Fibroblast of lung (primary cell): ENCODE measurements around the gene ERLEC1. TPM values are rescaled to one million over a fixed set of nuclear protein-coding genes. Genes with fewer than 3 reads are reported as not detected.

Source experiments
- DNase-seq, 2 donors: peaks; one replicate each; pipeline versions ENCODE4 v3.0.0 to v3.0.0-alpha.2; 2010; ENCODE audit warnings: low read depth in 2 of 2
- H2AFZ ChIP-seq: 2 replicates; pipeline ENCODE4 v1.5.1; 2012; ENCODE audit warnings: low read length, control low read depth, inconsistent platforms
- H3K27ac ChIP-seq: 2 replicates; pipeline ENCODE4 v1.5.1; 2011; ENCODE audit warnings: low read length, control low read depth; ENCODE audit not compliant: insufficient read depth
- H3K27me3 ChIP-seq: 2 replicates; pipeline ENCODE4 v1.5.1; 2011; ENCODE audit warnings: mild to moderate bottlenecking, low read length; ENCODE audit not compliant: control insufficient read depth, insufficient read depth
- H3K36me3 ChIP-seq: 2 replicates; pipeline ENCODE4 v1.5.1; 2011; ENCODE audit warnings: low read length; ENCODE audit not compliant: control insufficient read depth, insufficient read depth
- H3K4me1 ChIP-seq: 2 replicates; pipeline ENCODE4 v1.5.1; 2011; ENCODE audit warnings: low read length; ENCODE audit not compliant: control insufficient read depth, insufficient read depth; ENCODE audit errors: extremely low read depth
- H3K4me2 ChIP-seq: 2 replicates; pipeline ENCODE4 v1.5.1; 2011; ENCODE audit warnings: low read length, control low read depth; ENCODE audit not compliant: insufficient read depth; ENCODE audit errors: extremely low read depth
- H3K4me3 ChIP-seq, 4 experiments: fragments of 200-600 bp in 1 of 4; sonication (generic) in 1 of 4; replicated peaks in 1 of 4; 2 replicates each; pipeline ENCODE4 v1.5.1; 2011 to 2016; ENCODE audit warnings: low read length in 4 of 4, low read depth in 3 of 4, mild to moderate bottlenecking in 3 of 4, control low read depth in 2 of 4, inconsistent platforms in 1 of 4, mixed read lengths in 1 of 4; ENCODE audit not compliant: insufficient read depth in 1 of 4; ENCODE audit errors: control extremely low read depth in 1 of 4
- H3K79me2 ChIP-seq: 2 replicates; pipeline ENCODE4 v1.5.1; 2012; ENCODE audit warnings: mild to moderate bottlenecking, low read length, inconsistent platforms; ENCODE audit not compliant: control insufficient read depth, insufficient read depth
- H3K9ac ChIP-seq: 2 replicates; pipeline ENCODE4 v1.5.1; 2011; ENCODE audit warnings: mild to moderate bottlenecking, low read length, control low read depth; ENCODE audit not compliant: insufficient read depth
- H3K9me3 ChIP-seq: 2 replicates; pipeline ENCODE4 v1.5.1; 2012; ENCODE audit warnings: low read depth, low read length; ENCODE audit not compliant: control insufficient read depth, insufficient read depth
- H4K20me1 ChIP-seq: 2 replicates; pipeline ENCODE4 v1.5.1; 2011; ENCODE audit warnings: low read length; ENCODE audit not compliant: control insufficient read depth, insufficient read depth; ENCODE audit errors: extremely low read depth
- EZH2 ChIP-seq: IDR thresholded peaks from 2 replicates; pipeline ENCODE4 v1.5.1; 2012; ENCODE audit warnings: low read length, control low read depth, mild to moderate bottlenecking; ENCODE audit errors: missing control alignments
- polyA minus RNA-seq: library from RNA; depleted of rRNA, polyadenylated mRNA; stranded (reverse); fragments of >200 nt; gene quantifications from 2 replicates; pipeline ENCODE4 v1.2.3, GENCODE V29; 2011; ENCODE audit warnings: low replicate concordance
- polyA plus RNA-seq, 2 donors: library from polyadenylated mRNA; depleted of rRNA in 1 of 2; stranded (reverse) in 1 of 2; unstranded in 1 of 2; fragments of >200 nt; gene quantifications; 2 replicates each; pipeline ENCODE4 v1.2.1, GENCODE V29; 2011 to 2012; ENCODE audit warnings: missing spikeins in 1 of 2
- total RNA-seq: library from RNA; depleted of rRNA; stranded (reverse); fragments of >200 nt; gene quantifications from 2 replicates; pipeline ENCODE4 v1.2.1, GENCODE V29; 2014
- TF ChIP-seq, protein P1 (sequence below), 2 donors: IDR thresholded peaks in 1 of 2; conservative IDR thresholded peaks in 1 of 2; 1 replicate in 1 of 2; 2 replicates in 1 of 2; pipeline ENCODE4 v1.5.1; 2011 to 2012; ENCODE audit warnings: low read length in 2 of 2, control low read depth in 1 of 2, inconsistent platforms in 1 of 2, low read depth in 1 of 2, mild to moderate bottlenecking in 1 of 2

ERLEC1 gene, protein sequence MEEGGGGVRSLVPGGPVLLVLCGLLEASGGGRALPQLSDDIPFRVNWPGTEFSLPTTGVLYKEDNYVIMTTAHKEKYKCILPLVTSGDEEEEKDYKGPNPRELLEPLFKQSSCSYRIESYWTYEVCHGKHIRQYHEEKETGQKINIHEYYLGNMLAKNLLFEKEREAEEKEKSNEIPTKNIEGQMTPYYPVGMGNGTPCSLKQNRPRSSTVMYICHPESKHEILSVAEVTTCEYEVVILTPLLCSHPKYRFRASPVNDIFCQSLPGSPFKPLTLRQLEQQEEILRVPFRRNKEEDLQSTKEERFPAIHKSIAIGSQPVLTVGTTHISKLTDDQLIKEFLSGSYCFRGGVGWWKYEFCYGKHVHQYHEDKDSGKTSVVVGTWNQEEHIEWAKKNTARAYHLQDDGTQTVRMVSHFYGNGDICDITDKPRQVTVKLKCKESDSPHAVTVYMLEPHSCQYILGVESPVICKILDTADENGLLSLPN
- total RNA-seq (87.7 and 89.4 TPM in 2 replicates), polyA plus RNA-seq (67.7 and 103 TPM in 2 replicates), polyA minus RNA-seq (1.1 and 4.2 TPM in 2 replicates)
- polyA plus RNA-seq (2012): 50.2 and 65.8 TPM in 2 replicates

DNA sequence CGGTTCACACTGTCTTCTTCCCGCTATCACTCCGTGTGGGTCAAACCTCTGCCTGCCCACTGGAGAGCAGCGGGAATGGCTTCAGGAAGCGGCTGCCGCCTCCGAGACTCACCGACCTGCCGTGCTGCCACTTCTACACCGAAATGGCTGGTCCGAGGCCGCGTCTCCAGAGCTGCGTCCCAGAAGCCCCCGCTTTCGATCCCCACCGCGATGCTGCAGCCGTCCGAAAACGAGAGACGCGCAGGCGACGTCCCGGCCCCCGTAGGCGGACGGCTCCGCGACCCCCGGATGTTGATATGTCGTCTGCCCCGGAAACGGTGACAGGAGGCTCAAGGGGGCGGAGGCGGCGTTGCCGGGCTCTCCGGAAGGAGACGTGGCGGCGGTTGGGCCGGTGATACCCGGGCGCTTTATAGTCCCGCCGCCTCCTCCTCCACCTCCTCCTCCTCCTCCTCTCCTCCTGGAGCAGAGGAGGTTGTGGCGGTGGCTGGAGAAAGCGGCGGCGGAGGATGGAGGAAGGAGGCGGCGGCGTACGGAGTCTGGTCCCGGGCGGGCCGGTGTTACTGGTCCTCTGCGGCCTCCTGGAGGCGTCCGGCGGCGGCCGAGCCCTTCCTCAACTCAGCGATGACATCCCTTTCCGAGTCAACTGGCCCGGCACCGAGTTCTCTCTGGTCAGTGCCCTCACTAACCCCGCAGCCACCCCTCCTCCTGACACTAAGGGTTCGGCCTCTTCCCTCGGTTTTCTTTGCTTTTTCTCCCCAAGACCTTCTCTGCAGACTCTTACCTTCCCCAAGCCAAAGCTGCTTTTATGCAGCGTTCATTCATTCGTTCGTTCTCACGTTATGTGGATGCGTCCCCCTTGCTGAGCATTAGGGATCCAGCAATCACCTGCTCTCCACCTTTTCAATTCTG is at the start of gene ERLEC1, which contains the start of gene ASB3:
Gene ERLEC1 (plus strand): TSS at position 340 of the 909 bp plus-strand sequence. CDS start 167 bp downstream, at position 507.
Gene ASB3 (minus strand): TSS at position 249 of the 909 bp plus-strand sequence. CDS start 21,381 bp downstream, outside the sequence.
- H3K4me1 ChIP-seq: no peaks in the 10 kb centered on the region
- peak within 1 kb of the TSS; percentile 87 for H3K4me2 ChIP-seq
- peak within 1 kb of the TSS; percentile 98 for H2AFZ ChIP-seq
- peaks cover 78% of the 10 kb centered on the region for H3K79me2 ChIP-seq
- TF ChIP-seq, protein P1, sequence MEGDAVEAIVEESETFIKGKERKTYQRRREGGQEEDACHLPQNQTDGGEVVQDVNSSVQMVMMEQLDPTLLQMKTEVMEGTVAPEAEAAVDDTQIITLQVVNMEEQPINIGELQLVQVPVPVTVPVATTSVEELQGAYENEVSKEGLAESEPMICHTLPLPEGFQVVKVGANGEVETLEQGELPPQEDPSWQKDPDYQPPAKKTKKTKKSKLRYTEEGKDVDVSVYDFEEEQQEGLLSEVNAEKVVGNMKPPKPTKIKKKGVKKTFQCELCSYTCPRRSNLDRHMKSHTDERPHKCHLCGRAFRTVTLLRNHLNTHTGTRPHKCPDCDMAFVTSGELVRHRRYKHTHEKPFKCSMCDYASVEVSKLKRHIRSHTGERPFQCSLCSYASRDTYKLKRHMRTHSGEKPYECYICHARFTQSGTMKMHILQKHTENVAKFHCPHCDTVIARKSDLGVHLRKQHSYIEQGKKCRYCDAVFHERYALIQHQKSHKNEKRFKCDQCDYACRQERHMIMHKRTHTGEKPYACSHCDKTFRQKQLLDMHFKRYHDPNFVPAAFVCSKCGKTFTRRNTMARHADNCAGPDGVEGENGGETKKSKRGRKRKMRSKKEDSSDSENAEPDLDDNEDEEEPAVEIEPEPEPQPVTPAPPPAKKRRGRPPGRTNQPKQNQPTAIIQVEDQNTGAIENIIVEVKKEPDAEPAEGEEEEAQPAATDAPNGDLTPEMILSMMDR (conservative IDR thresholded peaks at IDR 0.05 in 1 of 2, IDR thresholded peaks at IDR 0.05 in 1 of 2; ENCODE audit: low read depth in 1 of 2, low read length in 2 of 2): no peak
- no peak for TF ChIP-seq EZH2
- no peaks in the 10 kb centered on the region for H3K36me3 ChIP-seq
- no peaks in the 10 kb centered on the region for H3K27me3 ChIP-seq
- H3K4me3 ChIP-seq: peak within 1 kb of the TSS; percentile 94 to 100 (median 96)
- peak within 1 kb of the TSS; percentile 84 for H3K27ac ChIP-seq
- H3K9ac ChIP-seq: peak within 1 kb of the TSS; percentile 78
- no peaks in the 10 kb centered on the region for H3K9me3 ChIP-seq
- H4K20me1 ChIP-seq: no peaks in the 10 kb centered on the region
- peak; percentile 87 to 91 for DNase-seq

DNA sequence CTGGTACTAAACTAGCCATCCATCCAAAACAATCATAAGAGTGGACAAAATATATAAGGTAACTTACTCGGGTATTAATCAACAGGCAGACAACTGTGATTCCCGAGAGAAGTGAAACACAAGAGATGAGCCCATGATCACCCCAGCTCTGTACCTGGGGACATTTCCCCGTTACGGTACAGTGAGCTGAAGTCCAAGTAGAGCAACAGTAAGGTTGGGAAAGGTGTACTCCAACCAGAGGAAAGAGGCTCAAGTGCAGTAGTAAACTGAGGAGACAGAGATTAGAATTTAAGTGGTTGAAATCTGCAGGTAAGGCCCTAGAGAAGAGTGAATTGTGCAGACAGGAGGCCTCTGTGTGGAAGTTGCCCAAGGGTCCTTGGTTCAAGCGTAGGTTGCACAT is 49.8 kb upstream of the ERLEC1 start:
- Histone ChIP-seq H3K27me3 (no peaks in the 10 kb centered on the region), H3K27ac (no peak overlapping the region), H3K4me3 (no peak overlapping the region), H3K36me3 (no peaks in the 10 kb centered on the region), H3K4me2 (no peak overlapping the region), H3K4me1 (no peaks in the 10 kb centered on the region), H3K79me2 (no peaks in the 10 kb centered on the region), H2AFZ (no peak overlapping the region), H3K9me3 (no peaks in the 10 kb centered on the region), H4K20me1 (no peaks in the 10 kb centered on the region), H3K9ac (no peak overlapping the region)
- no peak for DNase-seq
- no peak for TF ChIP-seq EZH2
- TF ChIP-seq, protein P1 (conservative IDR thresholded peaks at IDR 0.05 in 1 of 2, IDR thresholded peaks at IDR 0.05 in 1 of 2; ENCODE audit: low read depth in 1 of 2, low read length in 2 of 2): no peak
